EH (cell line): ENCODE results near the gene C3orf22.

Experiments
- DNase-seq: peaks from one replicate; pipeline ENCODE4 v3.0.0-alpha.2; 2015; ENCODE audit warnings: low read depth

C3orf22 gene

DNA sequence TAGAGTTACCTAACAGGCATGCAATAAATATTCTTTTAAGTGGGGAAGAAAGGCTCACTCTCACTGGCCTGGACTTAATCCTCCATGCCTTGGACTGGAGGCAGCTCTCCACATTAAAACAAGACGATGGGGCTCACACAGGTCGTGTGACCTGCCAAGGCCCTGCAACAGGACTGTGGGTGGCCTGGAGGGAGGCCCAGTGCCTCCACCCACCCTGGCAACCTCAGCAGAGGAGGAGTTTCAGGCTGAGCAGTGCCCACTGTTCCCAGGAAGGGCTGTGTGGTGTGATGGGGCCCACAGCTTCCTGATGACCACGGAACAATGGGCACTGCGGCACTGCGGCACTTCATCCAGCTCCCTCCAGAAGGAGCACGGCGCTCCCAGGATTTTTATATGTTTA, 46.7 kb downstream of the C3orf22 start:
- no peak for DNase-seq

DNA sequence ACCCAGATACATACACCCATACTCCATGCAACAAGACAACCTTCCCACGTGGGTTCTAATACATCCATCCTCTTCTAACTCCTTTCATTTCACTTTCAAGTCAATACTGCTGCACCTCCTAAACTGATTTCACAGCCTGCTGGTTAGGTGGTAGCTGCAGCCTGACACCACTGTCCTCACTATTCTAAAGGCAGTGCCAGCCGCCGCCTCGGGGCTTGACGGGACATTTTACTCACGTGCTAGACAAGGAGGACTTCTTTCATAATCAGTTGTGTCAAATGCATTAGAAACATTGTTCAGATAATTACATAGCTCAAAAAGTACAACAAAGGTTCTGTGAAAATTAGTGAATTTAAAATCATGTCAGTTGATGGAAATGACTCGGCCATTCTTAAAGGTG, 47.4 kb downstream of the C3orf22 start:
- DNase-seq, result no peak

DNA sequence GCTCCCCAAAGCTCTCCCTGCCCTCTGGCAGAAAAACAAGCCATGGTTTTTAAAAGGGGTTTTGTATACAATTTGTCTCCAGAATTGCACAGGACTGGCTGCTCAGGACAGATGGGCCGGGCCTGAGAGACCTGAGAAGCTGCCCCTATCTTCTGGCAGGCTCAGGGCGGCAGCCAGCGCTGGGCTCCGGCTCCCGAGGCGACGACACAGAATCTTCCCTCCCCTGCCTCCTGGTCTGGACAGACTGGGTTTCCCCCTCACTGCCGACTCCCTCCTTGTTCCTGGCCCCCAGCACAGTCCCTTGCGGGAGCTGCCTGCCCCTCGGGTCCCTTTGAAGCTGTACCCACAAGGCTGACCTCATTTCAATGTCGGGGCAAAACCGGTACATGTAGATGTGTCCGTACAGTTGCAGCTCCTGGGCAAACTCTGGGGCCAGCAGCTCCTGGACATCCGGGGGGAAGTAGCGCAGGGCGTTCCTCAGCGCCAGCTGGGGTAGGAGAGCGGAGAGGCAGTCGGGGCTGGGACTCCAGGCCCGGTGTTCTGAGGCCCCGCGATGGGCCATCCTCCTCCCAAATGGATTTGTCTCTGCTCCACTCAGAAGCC, 48.3 kb downstream of the C3orf22 start:
- DNase-seq, result no peak

DNA sequence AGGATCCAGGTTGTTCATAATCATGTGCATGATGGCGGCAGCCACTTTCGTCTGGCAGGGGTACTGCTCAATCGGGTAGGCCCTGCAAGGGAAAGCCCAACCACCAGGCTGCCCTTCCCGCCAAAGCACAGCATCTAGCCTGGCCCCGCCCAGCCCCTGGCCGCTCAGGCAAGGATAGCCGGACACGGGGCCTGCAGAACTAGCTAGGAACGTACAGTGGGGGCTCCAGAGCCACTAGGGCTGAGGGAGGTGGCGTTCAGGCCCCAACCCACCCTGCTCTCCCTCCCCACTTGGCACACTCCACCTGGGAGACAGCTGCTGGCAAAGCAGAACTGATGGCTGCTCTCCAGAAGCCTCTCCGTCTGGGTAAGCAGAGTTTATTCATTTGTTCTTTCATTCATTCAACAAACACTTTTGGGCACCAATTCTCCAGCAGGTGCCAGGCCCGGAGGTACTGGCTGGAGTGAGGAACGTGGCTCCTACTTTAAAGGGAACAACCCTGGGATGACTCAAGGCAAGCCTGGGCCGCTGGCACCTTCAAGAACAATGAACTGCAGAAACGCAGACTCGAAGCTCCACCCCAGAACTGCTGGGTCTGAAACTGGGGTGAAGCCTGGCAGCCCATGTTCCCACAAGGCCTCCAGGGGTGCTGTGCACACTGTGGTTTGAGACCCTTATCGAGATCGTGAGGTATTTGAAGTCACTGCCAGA, 49.0 kb downstream of the C3orf22 start:
- no peak for DNase-seq

DNA sequence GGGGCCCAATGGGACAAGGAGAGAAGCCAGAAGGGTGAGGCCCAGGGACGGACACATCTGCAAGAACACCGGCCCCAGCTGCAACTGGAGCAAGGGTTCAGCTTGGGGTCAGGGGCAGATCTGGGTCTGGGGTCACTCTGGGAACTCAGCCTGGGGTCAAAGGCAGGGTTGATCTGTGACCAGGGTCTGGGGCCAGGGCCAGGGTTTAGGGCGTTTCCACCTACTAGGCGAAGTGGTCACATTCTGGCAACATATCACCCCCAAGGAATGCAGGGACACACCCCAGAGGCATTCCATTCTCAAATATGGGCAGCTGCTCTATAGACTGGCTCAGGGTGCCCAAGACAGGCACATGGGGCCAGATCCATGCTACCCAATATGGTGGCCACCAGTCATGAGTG, 50.2 kb downstream of the C3orf22 start:
- peak; percentile 34 for DNase-seq

DNA sequence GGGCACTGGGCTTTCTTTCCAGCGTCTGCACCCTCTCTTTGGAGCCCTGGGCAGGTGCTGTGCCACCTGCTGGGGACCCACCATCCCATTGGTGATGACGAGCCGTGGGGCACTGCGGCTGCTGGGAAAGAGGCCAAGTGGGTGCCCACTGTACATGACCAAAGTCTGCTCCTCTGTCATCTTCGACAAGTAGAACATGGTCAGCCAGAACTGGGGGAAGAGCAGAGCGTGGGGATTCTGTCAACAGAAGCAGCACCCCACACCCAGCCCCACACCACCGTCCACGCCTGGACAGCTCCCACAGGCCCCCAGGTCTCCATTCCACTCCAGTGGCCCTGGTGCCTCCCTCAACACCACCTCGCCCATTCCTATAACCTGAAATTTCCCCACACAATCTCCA, 50.8 kb downstream of the C3orf22 start:
- no peak for DNase-seq

DNA sequence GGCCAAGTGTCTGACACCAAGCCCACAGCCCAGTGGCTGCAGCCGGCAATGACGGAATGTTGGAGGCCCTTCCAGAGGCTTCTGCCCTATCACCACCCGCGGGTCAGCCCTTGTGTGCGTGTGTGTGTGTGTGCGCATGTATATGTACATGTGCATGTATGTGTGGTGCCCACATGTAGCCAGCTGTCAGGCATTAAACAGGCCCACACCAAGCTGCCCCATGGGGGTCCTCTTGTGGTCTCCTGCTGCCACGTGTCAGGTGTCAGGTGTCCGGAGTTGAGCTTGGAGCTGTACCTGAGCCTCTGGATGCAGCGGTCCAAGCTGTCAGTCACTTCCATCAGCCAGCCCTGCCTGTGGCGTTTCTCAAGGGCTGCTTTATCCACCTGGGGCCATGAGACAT, 55.0 kb downstream of the C3orf22 start:
- no peak for DNase-seq

DNA sequence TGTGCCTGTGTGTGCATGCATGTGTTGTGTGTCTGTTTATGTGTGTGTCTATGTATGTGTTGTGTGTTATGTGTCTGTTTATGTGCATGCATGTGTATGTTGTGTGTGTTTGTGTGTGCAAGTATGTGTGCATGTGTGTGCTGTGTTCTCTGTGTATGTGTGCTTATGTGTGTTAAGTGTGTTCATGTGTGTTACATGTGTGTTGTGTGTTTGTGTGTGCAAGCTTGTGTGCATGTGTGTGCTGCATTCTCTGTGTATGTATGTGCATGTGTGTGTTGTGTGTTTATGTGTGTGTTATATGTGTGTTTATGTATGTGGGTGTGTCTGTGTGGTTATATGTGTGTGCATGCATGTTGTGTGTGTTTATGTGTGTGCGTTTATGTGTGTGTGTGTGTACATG, 56.1 kb downstream of the C3orf22 start:
- DNase-seq, result no peak

DNA sequence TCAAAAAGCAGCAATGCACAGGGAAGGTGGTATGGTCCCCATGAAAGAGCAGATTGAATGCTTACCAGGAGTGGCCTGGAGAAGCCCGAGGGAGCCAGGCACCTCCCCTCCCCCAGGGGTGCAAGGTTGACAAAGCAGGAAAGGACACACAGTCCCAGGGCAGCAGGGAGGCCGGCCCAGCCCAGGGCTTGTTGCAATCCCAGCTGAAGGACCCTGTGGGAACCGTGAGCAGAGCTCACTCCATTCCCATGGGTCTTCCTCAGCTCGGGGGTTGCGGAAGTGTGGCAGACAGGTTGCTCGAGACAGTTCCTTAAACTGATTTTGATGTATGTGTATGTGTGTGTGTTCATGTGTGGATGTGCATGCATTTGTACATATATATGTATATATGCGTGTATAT, 57.0 kb downstream of the C3orf22 start:
- no peak for DNase-seq

DNA sequence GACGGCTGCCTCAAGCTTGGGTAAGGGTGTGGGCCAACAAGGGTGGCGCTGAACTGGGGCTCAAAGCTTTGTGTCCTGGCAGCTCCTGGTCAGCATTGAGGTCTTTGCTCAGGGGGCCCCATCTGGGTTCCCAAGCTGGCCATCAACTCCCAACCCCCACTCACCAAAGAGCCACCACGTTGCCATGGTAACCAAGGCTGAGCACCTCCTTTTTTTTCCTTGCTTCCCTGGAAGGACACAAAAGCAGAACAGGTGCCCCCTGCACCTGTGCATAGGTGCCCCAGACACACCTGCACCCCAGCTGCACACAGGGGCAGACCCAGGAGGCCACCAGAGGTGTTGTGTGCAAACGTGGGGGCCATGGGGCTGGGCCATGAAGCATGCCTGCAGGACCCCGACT, 57.7 kb downstream of the C3orf22 start:
- DNase-seq, result no peak

DNA sequence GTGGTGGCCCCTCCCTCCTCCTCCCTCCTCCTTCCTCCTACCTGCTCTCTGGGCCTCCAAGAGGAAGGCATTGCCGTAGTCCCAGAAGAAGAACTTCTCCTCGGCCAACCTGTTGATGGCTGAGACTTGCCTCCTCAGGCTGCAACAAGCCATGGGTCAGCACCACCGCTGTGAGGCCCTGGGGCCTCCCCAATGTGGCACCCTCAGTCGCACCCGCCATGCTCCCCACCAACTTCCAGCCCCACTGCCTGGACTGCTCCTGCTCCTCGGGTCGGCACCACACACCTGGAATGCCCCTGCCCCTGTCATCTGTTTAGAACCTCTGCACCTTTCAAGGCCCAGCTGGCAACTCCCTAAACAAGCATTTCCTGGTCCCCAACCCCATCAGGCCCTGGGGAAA, 58.7 kb downstream of the C3orf22 start:
- no peak for DNase-seq
